Measurements from ENCODE around the gene KRT84.
"Not testable (repeated sequence)": the region's sequence is repeated elsewhere in the genome, so short reads cannot be mapped to it uniquely, and the experiment has no call there.

Gene KRT84

GRCh38 chr12:52347016-52347415 is 38.4 kb downstream of the KRT84 start:
- H3K4me3 ChIP-seq (ENCODE audit: low read depth, low read length), result no peak overlapping the region
- TF ChIP-seq, protein P1, sequence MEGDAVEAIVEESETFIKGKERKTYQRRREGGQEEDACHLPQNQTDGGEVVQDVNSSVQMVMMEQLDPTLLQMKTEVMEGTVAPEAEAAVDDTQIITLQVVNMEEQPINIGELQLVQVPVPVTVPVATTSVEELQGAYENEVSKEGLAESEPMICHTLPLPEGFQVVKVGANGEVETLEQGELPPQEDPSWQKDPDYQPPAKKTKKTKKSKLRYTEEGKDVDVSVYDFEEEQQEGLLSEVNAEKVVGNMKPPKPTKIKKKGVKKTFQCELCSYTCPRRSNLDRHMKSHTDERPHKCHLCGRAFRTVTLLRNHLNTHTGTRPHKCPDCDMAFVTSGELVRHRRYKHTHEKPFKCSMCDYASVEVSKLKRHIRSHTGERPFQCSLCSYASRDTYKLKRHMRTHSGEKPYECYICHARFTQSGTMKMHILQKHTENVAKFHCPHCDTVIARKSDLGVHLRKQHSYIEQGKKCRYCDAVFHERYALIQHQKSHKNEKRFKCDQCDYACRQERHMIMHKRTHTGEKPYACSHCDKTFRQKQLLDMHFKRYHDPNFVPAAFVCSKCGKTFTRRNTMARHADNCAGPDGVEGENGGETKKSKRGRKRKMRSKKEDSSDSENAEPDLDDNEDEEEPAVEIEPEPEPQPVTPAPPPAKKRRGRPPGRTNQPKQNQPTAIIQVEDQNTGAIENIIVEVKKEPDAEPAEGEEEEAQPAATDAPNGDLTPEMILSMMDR (IDR thresholded peaks at IDR 0.05; ENCODE audit: low read depth, low read length, missing control alignments), result no peak
- no peak for DNase-seq (ENCODE audit: low read depth)

DNA sequence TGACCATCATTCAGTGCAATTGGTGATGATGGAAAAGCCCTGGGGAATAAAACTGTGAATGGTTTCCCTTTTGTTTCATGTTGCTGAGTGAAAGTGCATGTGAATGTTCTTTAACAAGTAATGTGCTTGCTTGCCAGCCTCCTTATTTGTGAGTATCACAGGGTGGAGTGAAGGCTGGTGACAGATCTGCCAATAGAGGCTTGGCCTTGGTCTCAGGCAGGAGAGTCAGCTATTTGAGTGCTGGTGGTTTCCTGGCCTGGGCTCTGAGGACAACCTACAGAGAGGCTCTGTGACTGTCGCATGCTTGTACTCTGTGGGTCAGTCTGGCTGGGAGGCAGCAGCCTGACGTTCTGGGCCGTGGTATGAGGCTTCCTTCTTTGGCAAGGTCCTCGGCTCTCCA is 38.9 kb downstream of the KRT84 start:
- TF ChIP-seq, protein P1 (IDR thresholded peaks at IDR 0.05; ENCODE audit: low read depth, low read length, missing control alignments), result no peak

GRCh38 chr12:52345041-52345440 is 40.4 kb downstream of the KRT84 start:
- not testable (repeated sequence) for DNase-seq (ENCODE audit: low read depth); H3K4me3 ChIP-seq (ENCODE audit: low read depth, low read length)

More for the DNA sequence above, 38.9 kb downstream of the KRT84 start:
- no peak overlapping the region for H3K4me3 ChIP-seq (ENCODE audit: low read depth, low read length)
- DNase-seq (ENCODE audit: low read depth), result no peak

DNA sequence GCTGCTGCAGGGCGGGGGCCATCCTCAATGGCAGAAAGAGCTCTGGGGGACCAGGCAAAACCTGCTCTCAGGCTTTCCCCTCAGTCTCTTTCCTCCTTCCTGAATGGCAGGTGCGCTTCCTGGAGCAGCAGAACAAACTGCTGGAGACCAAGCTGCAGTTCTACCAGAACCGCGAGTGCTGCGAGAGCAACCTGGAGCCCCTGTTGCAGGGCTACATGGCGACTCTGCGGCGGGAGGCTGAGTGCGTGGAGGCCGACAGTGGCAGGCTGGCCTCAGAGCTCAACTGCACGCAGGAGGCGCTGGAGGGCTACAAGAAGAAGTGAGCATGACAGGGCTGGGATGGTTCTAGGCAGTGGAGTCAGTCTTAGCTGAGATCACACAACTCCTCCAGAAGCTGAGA is 41.3 kb downstream of the KRT84 start:
- H3K4me3 ChIP-seq (ENCODE audit: low read depth, low read length), result no peak overlapping the region
- DNase-seq (ENCODE audit: low read depth), result no peak

GRCh38 chr12:52343550-52343949 is 41.9 kb downstream of the KRT84 start:
- no peak for DNase-seq (ENCODE audit: low read depth)
- H3K4me3 ChIP-seq (ENCODE audit: low read depth, low read length), result no peak overlapping the region
- TF ChIP-seq, protein P1 (IDR thresholded peaks at IDR 0.05; ENCODE audit: low read depth, low read length, missing control alignments), result no peak

More for the DNA sequence above, 41.3 kb downstream of the KRT84 start:
- TF ChIP-seq, protein P1 (IDR thresholded peaks at IDR 0.05; ENCODE audit: low read depth, low read length, missing control alignments), result no peak

DNA sequence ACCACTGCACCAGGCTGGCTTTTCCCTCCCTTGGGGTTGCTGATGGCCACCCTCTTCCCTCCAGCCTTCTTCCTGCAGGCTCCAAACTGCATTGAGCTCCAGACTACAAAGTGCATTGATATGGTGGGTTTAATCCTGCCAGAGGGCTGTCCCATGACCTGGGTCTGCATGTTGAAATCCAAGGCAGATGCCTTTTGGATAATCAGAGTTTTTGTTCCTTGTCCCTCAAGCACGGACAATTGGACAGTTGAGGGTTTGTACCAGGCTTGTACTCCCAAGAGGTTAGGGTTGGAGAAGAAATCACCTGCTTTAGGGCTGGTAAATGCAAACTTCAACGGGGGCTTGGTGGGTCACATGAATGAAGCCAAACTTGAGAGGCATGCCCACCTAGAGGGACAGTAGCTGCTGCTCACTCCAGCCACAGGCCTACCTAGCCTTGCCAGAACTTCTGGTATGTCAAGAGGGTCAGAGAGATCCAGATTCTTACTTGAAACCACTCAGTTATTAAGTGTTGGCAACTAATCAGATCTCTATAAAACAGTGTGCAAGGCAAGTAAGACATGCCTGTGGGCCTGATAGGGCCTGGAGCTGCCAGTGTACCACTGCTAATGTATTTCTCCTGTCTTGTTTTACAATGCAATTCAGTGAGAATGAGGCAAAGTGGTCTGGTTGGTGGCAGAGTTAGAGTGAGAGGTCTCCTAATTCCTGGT is 42.5 kb downstream of the KRT84 start:
- TF ChIP-seq, protein P1 (IDR thresholded peaks at IDR 0.05; ENCODE audit: low read depth, low read length, missing control alignments), result no peak
- DNase-seq (ENCODE audit: low read depth), result no peak

GRCh38 chr12:52341066-52341580 is 44.3 kb downstream of the KRT84 start:
- H3K4me3 ChIP-seq (ENCODE audit: low read depth, low read length), result no peak overlapping the region
- TF ChIP-seq, protein P1 (IDR thresholded peaks at IDR 0.05; ENCODE audit: low read depth, low read length, missing control alignments), result no peak
- DNase-seq (ENCODE audit: low read depth), result no peak

More for the DNA sequence above, 42.5 kb downstream of the KRT84 start:
- no peak overlapping the region for H3K4me3 ChIP-seq (ENCODE audit: low read depth, low read length)

Measured in GM12864 (cell line).